Cardiac muscle cell (in vitro differentiated cells and primary cell): ENCODE results near the gene MEA1. TPM values are rescaled to one million over a fixed set of nuclear protein-coding genes. Genes with fewer than 3 reads are reported as not detected.

Experiments used
- DNase-seq, 2 donors: peaks; one replicate each; pipeline versions ENCODE4 v3.0.0 to v3.0.0-alpha.2; 2010 to 2017; ENCODE audit warnings: low read depth in 1 of 2, low spot score in 1 of 2
- H3K27ac ChIP-seq: fragments of 200-600 bp; sonication (generic); 2 replicates; pipeline ENCODE4 v1.5.1; 2016
- H3K27me3 ChIP-seq: fragments of 200-600 bp; sonication (generic); 2 replicates; pipeline ENCODE4 v1.6.0; 2016; ENCODE audit warnings: control low read depth
- H3K36me3 ChIP-seq: fragments of 200-600 bp; sonication (generic); 2 replicates; pipeline ENCODE4 v1.5.1; 2016; ENCODE audit warnings: control low read depth
- H3K4me1 ChIP-seq: fragments of 200-600 bp; sonication (generic); 2 replicates; pipeline ENCODE4 v1.8.1; 2017; ENCODE audit warnings: low read depth, mild to moderate bottlenecking, mixed run types
- H3K4me3 ChIP-seq: fragments of 200-600 bp; sonication (generic); 2 replicates; pipeline ENCODE4 v1.5.1; 2016; ENCODE audit warnings: mild to moderate bottlenecking
- H3K9me3 ChIP-seq: fragments of 200-600 bp; sonication (generic); 2 replicates; pipeline ENCODE4 v1.5.1; 2017; ENCODE audit warnings: low read depth, mild to moderate bottlenecking, control low read depth
- polyA plus RNA-seq: library from polyadenylated mRNA; unstranded; fragments of >200 nt; fragmentation: Nextera tagmentation; extraction: Ambion mirVana; gene quantifications from 2 replicates; pipeline ENCODE4 v1.2.1, GENCODE V29; 2016
- total RNA-seq: library from RNA; depleted of rRNA; stranded (reverse); fragments of >200 nt; gene quantifications from 2 replicates; pipeline ENCODE4 v1.2.3, GENCODE V29; 2016
- TF ChIP-seq, protein P1 (sequence below): IDR thresholded peaks from 2 replicates; pipeline ENCODE4 v1.5.1; 2012; ENCODE audit warnings: low read depth, mild to moderate bottlenecking, low read length

The MEA1 gene
- total and polyA plus RNA-seq, 2 experiments from 2014 or later: 98.8 to 227 TPM

DNA sequence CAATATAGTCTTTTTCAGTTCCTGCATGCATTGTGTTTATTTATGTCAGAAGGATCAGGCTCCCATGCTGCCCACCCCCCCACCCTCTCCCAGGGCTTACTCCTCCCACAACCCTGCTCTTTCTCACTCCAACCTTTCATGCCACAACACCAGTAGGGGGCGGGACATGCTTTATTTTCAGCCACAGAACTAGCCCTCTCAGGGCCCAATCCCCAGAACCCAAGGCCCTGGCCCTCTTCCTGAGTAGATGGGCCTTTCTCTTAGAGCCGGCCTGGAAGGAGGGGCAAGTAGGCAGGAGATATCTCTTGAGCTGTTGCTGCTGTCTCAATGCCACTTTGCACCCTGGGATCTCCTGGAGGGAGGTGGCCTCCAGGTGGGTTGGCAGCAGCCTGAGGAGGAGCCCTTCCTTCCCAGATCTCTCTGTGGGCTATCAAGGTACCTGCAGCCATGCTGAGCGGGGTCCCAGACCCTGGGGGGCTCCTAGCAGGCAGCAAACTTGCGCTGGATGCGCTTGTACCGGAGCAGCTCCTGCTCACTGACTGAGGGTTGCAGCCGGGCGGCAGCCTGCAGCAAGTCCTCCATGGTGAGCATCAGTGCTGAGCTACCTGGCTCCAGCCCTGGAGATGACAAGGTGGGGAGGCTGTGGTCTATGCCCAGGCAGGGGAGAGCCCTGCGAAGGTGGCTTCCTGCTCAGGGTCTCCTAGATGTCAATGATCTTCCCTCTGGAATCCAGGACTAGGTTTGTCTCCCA, 49.7 kb downstream of the MEA1 start:
- no peaks in the 10 kb centered on the region for H3K9me3 ChIP-seq
- peaks cover 4% of the 10 kb centered on the region for H3K4me1 ChIP-seq
- H3K36me3 ChIP-seq: peaks cover 2% of the 10 kb centered on the region
- TF ChIP-seq, protein P1, sequence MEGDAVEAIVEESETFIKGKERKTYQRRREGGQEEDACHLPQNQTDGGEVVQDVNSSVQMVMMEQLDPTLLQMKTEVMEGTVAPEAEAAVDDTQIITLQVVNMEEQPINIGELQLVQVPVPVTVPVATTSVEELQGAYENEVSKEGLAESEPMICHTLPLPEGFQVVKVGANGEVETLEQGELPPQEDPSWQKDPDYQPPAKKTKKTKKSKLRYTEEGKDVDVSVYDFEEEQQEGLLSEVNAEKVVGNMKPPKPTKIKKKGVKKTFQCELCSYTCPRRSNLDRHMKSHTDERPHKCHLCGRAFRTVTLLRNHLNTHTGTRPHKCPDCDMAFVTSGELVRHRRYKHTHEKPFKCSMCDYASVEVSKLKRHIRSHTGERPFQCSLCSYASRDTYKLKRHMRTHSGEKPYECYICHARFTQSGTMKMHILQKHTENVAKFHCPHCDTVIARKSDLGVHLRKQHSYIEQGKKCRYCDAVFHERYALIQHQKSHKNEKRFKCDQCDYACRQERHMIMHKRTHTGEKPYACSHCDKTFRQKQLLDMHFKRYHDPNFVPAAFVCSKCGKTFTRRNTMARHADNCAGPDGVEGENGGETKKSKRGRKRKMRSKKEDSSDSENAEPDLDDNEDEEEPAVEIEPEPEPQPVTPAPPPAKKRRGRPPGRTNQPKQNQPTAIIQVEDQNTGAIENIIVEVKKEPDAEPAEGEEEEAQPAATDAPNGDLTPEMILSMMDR: peak; percentile 28
- DNase-seq: peak; percentile 67 to 68
- H3K4me3 ChIP-seq: no peak overlapping the region
- no peak overlapping the region for H3K27ac ChIP-seq
- H3K27me3 ChIP-seq: peaks cover 12% of the 10 kb centered on the region

DNA sequence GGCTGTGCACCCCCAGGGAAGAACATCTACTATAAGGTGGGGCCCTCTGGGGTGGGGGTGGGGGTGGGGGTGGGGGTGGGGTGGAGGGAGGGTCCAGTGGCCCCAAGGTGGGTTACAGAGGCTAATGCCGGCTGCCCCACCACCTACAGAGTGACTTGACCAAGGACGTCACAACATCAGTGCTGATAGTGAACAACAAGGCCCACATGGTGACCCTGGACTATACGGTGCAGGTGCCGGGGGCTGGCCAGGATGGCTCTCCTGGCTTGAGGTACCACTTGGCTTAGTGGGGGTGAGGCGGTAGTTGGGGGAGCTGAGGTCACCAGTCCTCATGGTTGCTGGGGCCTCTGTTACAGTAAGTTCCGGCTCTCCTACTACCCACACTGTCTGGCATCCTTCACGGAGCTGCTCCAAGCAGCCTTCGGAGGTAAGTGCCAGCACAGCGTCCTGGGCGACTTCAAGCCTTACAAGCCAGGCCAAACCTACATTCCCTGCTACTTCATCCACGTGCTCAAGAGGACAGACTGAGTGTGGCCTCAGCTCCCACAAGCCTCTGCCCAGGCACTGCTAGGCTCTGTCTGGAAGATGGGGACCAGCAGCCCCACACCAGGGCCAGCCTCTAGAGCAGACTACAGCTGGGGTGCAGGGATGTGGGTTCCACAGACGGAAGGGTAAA, 50.4 kb downstream of the MEA1 start:
- H3K27me3 ChIP-seq: peaks cover 16% of the 10 kb centered on the region
- H3K36me3 ChIP-seq: no peaks in the 10 kb centered on the region
- no peak overlapping the region for H3K27ac ChIP-seq
- H3K9me3 ChIP-seq: no peaks in the 10 kb centered on the region
- no peak overlapping the region for H3K4me3 ChIP-seq
- TF ChIP-seq, protein P1: no peak
- H3K4me1 ChIP-seq: peaks cover 4% of the 10 kb centered on the region
- DNase-seq: no peak

DNA sequence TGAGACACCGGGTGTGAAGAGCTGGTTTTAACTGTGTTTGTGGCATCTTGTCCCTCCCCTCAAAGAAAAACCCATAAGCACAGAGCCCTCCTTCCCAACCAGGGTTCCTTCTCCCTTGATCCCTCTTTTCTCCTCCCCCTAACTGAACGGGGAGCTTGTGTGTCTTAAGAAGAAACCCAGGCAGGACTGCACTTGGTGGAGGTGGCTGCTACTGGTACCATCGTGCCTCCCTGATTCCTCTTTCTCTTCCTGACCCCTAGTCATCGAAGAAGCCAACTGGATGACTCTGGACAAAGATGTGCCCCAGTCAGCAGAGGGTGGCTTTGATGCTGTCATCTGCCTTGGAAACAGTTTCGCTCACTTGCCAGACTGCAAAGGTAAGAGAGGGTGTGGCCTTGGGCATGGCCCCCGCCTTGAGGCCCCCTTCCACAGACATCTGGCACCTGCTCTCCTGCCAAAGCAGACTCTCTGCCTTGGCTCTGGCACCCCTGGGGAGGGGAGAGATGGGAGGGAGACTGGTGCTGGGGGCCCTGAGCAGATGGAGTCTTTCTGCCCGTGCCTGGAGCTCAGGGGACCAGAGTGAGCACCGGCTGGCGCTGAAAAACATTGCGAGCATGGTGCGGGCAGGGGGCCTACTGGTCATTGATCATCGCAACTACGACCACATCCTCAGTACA, 51.1 kb downstream of the MEA1 start:
- Histone ChIP-seq H3K9me3 (no peaks in the 10 kb centered on the region), H3K36me3 (no peaks in the 10 kb centered on the region), H3K27me3 (peaks cover 16% of the 10 kb centered on the region), H3K4me3 (no peak overlapping the region), H3K27ac (no peak overlapping the region), H3K4me1 (peaks cover 4% of the 10 kb centered on the region)
- no peak for DNase-seq
- TF ChIP-seq, protein P1: no peak

DNA sequence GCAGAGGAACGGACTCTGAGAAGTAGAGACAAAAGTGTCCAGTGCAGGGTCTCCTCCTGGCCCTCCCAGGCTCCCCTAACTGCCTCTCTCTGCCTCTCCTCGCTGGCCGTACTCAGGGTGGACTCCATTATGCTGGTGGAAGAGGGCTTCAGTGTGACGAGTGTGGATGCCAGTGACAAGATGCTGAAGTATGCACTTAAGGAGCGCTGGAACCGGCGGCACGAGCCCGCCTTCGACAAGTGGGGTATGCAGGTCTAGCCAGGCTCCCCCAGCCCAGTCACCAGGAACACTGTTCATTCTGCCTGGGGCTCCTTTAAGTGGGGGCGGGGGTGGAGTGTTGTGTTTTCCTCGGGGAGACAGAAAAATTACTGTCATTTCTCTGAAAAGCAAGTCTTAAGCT, 51.6 kb downstream of the MEA1 start:
- no peaks in the 10 kb centered on the region for H3K36me3 ChIP-seq
- H3K27ac ChIP-seq: no peak overlapping the region
- peaks cover 16% of the 10 kb centered on the region for H3K27me3 ChIP-seq
- TF ChIP-seq, protein P1: no peak
- no peaks in the 10 kb centered on the region for H3K9me3 ChIP-seq
- no peak overlapping the region for H3K4me3 ChIP-seq
- H3K4me1 ChIP-seq: peaks cover 4% of the 10 kb centered on the region
- no peak for DNase-seq

Other genes starting within 250 kb of the MEA1 start
- gene BICRAL, start 231.9 kb downstream of the MEA1 start, total RNA-seq: 5.3 and 7.2 TPM in 2 replicates
- gene BICRAL, start 231.9 kb downstream of the MEA1 start, polyA plus RNA-seq: 3.9 and 4.5 TPM in 2 replicates
- gene RPL7L1, start 134.3 kb downstream of the MEA1 start, total RNA-seq: 75.6 and 85.4 TPM in 2 replicates
- gene RPL7L1, start 134.3 kb downstream of the MEA1 start, polyA plus RNA-seq: 89.5 and 121 TPM in 2 replicates
- gene PTCRA, start 97.9 kb downstream of the MEA1 start, total RNA-seq: not detected in 2 replicates
- gene PTCRA, start 97.9 kb downstream of the MEA1 start, polyA plus RNA-seq: not detected in 2 replicates
- gene CNPY3, start 84.5 kb downstream of the MEA1 start, total RNA-seq: 73.0 and 78.1 TPM in 2 replicates
- gene CNPY3, start 84.5 kb downstream of the MEA1 start, polyA plus RNA-seq: 70.7 and 89.9 TPM in 2 replicates
- gene GNMT, start 53.2 kb downstream of the MEA1 start, total RNA-seq: 0.21 and 0.25 TPM in 2 replicates
- 0.21 and 1.3 TPM in 2 replicates for gene GNMT, start 53.2 kb downstream of the MEA1 start, polyA plus RNA-seq
- gene PEX6, start 34.8 kb downstream of the MEA1 start, total RNA-seq: 40.9 and 52.0 TPM in 2 replicates
- gene PEX6, start 34.8 kb downstream of the MEA1 start, polyA plus RNA-seq: 21.3 and 29.7 TPM in 2 replicates
- 58.2 and 70.0 TPM in 2 replicates for gene PPP2R5D, start 29.4 kb downstream of the MEA1 start, total RNA-seq
- gene PPP2R5D, start 29.4 kb downstream of the MEA1 start, polyA plus RNA-seq: 48.8 and 74.4 TPM in 2 replicates
- gene KLHDC3, start 303 bp upstream of the MEA1 start, total RNA-seq: 264 and 334 TPM in 2 replicates
- gene KLHDC3, start 303 bp upstream of the MEA1 start, polyA plus RNA-seq: 343 and 472 TPM in 2 replicates
- 67.3 and 108 TPM in 2 replicates for gene RRP36, start 7.7 kb upstream of the MEA1 start, total RNA-seq
- 63.8 and 77.1 TPM in 2 replicates for gene RRP36, start 7.7 kb upstream of the MEA1 start, polyA plus RNA-seq
- gene CUL7, start 39.9 kb upstream of the MEA1 start, total RNA-seq: 43.5 and 65.8 TPM in 2 replicates
- gene CUL7, start 39.9 kb upstream of the MEA1 start, polyA plus RNA-seq: 33.1 and 44.9 TPM in 2 replicates
- gene MRPL2, start 45.5 kb upstream of the MEA1 start, total RNA-seq: 49.1 and 76.8 TPM in 2 replicates
- 148 and 188 TPM in 2 replicates for gene MRPL2, start 45.5 kb upstream of the MEA1 start, polyA plus RNA-seq
- gene KLC4, start 45.7 kb upstream of the MEA1 start, total RNA-seq: 44.3 and 57.2 TPM in 2 replicates
- 38.4 and 60.5 TPM in 2 replicates for gene KLC4, start 45.7 kb upstream of the MEA1 start, polyA plus RNA-seq
- gene PTK7, start 62.4 kb upstream of the MEA1 start, total RNA-seq: 103 and 115 TPM in 2 replicates
- 75.8 and 88.0 TPM in 2 replicates for gene PTK7, start 62.4 kb upstream of the MEA1 start, polyA plus RNA-seq
- gene SRF, start 157.3 kb upstream of the MEA1 start, total RNA-seq: 72.1 and 76.8 TPM in 2 replicates
- 9.7 and 10.2 TPM in 2 replicates for gene SRF, start 157.3 kb upstream of the MEA1 start, polyA plus RNA-seq
- gene CUL9, start 168.2 kb upstream of the MEA1 start, total RNA-seq: 34.8 and 76.0 TPM in 2 replicates
- gene CUL9, start 168.2 kb upstream of the MEA1 start, polyA plus RNA-seq: 29.0 and 44.2 TPM in 2 replicates
- 111 and 176 TPM in 2 replicates for gene DNPH1, start 215.5 kb upstream of the MEA1 start, total RNA-seq
- gene DNPH1, start 215.5 kb upstream of the MEA1 start, polyA plus RNA-seq: 138 and 209 TPM in 2 replicates
- gene TTBK1, start 229.5 kb upstream of the MEA1 start, total RNA-seq: 0.60 and 1.0 TPM in 2 replicates
- 0.15 and 0.17 TPM in 2 replicates for gene TTBK1, start 229.5 kb upstream of the MEA1 start, polyA plus RNA-seq